ENCODE measurements around the gene FARP1. TPM values are rescaled to one million over a fixed set of nuclear protein-coding genes. Genes with fewer than 3 reads are reported as not detected.

Gene FARP1
- total RNA-seq, 1 donor from 2014 or later, result 9.8 TPM

GRCh38 chr13:98279473-98280175 lies 136.7 kb downstream of the FARP1 start:
- no peak for DNase-seq (ENCODE audit: low read depth in 2 of 2)

GRCh38 chr13:98280176-98280510 lies 137.2 kb downstream of the FARP1 start:
- DNase-seq (ENCODE audit: low read depth in 2 of 2), result no peak

GRCh38 chr13:98284679-98285078 lies 141.8 kb downstream of the FARP1 start:
- no peak for DNase-seq (ENCODE audit: low read depth in 2 of 2)

- no peak for DNase-seq (ENCODE audit: low read depth in 2 of 2)
These were observed 142.4 kb downstream of the FARP1 start for GRCh38 chr13:98285317-98285716.

GRCh38 chr13:98285852-98286594 lies 143.1 kb downstream of the FARP1 start:
- no peak for DNase-seq (ENCODE audit: low read depth in 2 of 2)

DNA sequence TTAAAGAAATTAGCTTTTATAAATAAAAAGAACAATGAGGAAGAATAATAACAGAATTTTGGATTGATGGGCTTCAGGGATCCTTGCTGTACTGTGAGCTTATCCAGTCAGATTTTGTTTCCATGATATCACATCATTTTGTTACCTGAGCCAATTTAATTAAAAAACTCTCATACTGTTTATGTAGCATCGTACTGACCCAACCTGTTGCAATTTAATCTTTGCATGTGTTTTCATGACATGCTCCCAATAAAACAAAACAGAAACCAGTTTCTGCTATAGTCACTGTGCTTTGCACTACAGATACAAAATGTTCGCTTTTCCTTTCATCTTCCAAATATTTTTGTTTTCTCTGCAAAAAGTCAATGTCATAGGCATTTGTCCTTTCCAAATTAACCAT lies 143.9 kb downstream of the FARP1 start:
- DNase-seq (ENCODE audit: low read depth in 2 of 2), result no peak

DNA sequence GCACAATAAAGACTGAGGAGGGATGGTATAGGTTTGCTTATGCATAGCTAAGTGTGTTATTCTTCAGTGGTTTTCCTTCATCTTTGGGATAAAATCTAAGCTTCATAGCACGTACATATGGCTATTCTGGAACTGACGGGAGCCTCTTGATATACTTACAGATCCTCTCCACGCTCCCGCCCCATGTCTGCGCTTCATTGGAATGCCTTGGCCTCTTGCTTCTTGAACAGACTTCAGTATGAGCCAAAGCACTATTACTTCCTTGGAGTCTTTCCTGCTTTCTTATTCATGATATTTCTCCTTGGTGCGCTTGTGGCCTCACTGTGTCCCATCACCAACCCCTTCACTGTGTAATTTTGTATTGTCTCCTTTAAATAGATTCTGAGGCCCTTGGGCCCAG lies 145.3 kb downstream of the FARP1 start:
- DNase-seq (ENCODE audit: low read depth in 2 of 2), result no peak

DNA sequence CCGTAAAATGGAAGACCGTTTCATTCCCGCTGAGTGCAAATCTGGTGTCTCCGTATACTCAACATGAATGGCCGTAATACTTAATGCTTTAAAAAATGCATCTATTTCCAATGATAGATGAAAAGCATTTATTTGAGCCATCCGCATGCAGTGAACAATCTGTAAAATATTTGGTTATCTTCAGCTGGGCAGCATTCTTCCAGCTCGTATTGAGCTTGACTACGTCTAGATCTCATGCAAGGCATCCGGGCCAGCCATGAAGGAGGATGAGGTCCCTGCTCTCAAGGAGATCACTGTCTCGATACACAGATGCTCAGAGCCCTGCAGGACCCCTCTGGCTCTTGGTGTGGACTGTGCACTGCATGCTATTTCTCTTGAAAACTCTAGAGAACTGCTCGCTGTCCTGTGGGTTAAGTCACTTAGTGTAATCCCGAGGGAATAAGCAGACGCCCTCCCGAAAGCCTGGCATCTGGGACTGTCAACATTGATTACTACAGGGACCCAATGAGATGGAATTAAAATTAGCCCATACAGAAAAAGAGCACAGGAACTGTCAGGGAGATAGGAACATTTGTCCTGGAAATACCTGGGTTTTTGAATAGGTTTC lies 146.5 kb downstream of the FARP1 start:
- no peak for DNase-seq (ENCODE audit: low read depth in 2 of 2)

- no peak for DNase-seq (ENCODE audit: low read depth in 2 of 2)
These were observed 147.4 kb downstream of the FARP1 start for GRCh38 chr13:98290261-98290660.

- no peak for DNase-seq (ENCODE audit: low read depth in 2 of 2)
These were observed 148.8 kb downstream of the FARP1 start for GRCh38 chr13:98291658-98292057.

GRCh38 chr13:98293103-98293502 lies 150.2 kb downstream of the FARP1 start:
- DNase-seq (ENCODE audit: low read depth in 2 of 2), result no peak

DNA sequence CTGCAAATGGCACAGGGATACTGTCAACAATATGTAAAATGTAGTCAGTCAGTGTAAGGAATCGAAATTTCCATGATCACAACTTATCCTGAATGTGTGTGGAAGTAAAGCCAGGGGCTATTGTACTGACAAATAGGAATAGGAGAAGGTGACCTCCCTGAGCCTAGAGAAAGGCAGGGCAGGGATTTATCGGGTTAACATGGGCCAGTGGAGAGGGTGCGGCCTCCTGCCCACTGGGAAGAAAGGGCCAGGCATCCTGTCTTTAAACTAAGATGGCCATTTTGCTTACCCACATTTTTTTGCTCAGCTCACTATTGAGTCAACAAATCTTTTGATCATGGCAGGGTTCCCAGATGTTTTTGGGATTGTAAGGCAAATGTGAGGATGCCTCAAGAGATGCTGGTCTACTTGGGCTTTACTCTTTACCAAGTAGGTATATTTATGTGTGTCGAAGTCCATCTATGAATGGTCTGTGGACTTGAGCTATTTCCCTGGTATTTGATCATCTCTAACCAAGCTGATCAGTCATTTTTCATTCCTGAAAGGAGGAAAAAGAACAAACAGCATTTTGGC lies 150.8 kb downstream of the FARP1 start:
- no peak for DNase-seq (ENCODE audit: low read depth in 2 of 2)

GRCh38 chr13:98295371-98295770 lies 152.5 kb downstream of the FARP1 start:
- DNase-seq (ENCODE audit: low read depth in 2 of 2), result no peak

GRCh38 chr13:98297051-98297450 lies 154.2 kb downstream of the FARP1 start:
- no peak for DNase-seq (ENCODE audit: low read depth in 2 of 2)

DNA sequence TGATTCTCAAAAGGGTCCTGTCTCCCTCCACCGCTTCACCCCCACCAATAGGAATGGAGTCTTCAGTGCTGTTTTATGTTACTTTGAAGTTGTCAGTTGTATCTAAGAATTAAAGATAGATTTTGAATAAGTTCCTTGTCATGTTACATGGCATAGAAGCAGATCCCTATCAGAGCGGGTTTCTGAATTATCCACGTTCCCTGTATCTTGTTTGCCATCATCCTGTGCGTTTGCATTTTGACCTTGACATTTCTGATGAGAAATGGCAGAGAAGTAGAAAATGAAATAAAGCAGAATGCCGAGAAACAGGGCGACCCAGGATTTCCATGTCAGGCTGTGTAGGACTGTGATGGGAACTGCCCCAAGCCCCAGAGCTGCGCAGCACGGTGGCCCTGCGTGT lies 154.9 kb downstream of the FARP1 start:
- DNase-seq (ENCODE audit: low read depth in 2 of 2), result no peak

DNA sequence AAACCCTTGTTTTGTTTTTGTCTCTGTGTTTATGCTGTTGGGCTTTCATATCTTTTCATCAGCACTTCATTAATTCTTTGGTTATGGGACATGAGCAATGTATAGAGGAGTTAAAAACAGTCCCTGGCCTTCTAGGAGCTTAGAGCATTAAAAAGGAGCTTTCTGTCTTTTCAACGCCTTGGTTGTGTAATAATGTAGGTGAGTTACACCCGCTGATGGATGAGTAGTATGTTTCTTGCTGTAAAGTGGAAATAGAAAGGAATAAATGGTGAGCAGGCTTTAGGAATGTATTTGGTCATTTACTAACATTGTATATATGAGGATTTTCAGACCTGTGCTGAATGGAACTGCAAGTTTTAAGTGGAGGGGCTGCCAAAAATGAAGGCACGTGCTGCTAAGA lies 155.7 kb downstream of the FARP1 start:
- DNase-seq (ENCODE audit: low read depth in 2 of 2), result no peak

GRCh38 chr13:98299235-98299965 lies 156.5 kb downstream of the FARP1 start:
- no peak for DNase-seq (ENCODE audit: low read depth in 2 of 2)

DNA sequence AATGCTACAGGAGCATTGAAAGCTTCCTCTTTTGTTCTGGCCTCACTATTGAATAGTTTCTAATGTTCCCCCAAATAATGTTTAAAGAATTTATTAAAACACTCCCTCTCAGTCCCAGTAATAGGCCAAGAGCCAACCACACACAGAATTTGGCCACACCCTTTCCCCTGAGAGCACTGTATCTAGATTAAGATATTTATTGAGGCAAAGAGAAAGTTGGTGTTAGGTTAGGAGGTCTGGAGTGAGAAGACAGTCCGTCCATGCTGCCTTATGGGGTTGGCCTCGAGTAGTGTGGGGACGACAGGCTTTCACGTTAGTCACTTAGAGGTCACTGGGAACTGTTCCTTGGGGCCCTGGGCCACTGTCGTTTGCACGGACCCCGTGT lies 157.1 kb downstream of the FARP1 start:
- DNase-seq (ENCODE audit: low read depth in 2 of 2), result no peak

DNA sequence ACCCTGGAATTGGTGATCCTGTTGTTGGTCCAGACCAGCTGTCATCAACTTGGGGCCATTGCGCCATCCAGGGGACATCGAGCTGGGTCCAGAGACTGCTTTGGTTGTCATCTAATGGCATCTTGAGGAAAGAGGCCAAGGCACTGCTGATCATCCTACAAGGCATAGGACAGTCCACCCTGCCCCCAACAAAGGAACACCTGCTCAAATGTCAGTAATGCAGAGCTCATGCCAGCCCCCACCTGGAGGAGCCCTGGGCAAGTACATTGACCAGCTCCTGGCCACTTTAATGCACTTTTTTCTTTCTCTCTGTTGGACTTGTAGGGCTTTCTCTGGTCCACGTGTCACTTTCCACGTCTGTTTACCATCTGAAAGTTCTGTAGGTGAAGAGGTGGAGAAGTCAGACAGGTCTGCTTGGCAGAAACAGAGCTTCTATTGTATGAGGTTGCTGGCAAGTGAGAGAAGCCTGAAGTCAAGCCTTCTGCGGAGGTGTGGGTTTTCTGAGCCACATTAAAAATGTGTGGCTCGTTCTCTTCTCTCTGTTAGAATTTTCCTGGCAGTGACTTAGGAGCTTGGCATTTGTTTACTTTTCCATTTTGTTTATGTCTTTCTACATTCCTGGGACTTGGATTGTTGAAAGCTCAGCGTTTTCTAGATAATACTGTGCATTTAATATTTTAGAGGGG lies 158.2 kb downstream of the FARP1 start:
- DNase-seq (ENCODE audit: low read depth in 2 of 2), result peak in 1 of 2 donors; percentile 50

DNA sequence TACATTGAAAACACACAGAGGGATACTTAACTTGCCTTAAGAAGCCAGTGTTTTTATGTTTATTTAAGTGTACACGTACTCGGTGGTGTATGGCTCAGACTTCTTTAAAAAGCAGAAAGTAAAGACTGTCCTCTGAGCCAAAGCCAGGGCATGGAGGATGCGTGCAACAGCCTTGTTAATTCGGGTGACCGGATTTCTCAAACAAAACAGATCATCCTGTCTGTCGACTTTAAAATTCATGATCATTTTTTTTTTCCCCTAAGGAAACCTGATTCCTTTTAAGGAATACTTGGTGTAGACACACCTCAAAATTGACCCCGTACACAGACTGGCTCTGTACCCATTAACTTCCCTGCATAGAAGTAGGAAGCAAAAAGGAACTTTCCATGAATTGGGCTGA lies 158.8 kb downstream of the FARP1 start:
- DNase-seq (ENCODE audit: low read depth in 2 of 2), result no peak

DNA sequence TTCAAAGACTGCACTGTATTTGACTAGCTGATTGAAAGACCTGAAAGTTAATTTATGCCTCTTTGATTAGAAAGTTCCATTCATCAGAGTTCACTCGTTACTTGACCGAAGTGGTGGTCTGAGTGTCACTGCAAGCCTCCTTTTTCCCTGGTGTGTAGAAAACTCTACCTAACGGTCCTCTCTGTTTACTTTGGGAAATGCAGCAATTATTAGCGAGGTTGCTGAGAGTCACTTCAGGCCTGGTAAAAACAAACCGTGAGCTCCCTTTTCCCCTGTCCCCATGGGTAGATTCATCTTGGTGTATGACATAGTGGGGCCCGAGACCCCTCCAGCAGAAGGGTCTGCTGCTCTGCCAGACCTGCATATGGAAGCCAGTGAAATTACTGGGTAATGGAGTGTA lies 161.0 kb downstream of the FARP1 start:
- no peak for DNase-seq (ENCODE audit: low read depth in 2 of 2)
